ENCODE data around the gene KMT2B. TPM values are rescaled to one million over a fixed set of nuclear protein-coding genes. Genes with fewer than 3 reads are reported as not detected.

The KMT2B gene
- total and polyA plus RNA-seq, 2 donors (not counting 1 experiment from before 2014, with no cell fraction given), result 85.6 to 96.9 TPM

DNA sequence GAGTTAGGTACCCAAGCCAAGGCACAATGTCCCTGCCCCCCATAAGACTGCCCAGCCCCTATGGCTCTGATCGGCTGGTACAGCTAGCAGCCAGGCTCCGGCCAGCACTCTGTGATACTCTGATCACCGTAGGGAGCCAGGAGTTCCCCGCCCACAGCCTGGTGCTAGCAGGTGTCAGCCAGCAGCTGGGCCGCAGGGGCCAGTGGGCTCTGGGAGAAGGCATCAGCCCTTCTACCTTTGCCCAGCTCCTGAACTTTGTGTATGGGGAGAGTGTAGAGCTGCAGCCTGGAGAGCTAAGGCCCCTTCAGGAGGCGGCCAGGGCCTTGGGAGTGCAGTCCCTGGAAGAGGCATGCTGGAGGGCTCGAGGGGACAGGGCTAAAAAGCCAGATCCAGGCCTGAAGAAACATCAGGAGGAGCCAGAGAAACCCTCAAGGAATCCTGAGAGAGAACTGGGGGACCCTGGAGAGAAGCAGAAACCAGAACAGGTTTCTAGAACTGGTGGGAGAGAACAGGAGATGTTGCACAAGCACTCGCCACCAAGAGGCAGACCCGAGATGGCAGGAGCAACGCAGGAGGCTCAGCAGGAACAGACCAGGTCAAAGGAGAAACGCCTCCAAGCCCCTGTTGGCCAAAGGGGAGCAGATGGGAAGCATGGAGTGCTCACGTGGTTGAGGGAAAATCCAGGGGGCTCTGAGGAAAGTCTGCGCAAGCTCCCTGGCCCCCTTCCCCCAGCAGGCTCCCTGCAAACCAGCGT, 3.0 kb upstream of the KMT2B start:
- no peak for ATAC-seq (ENCODE audit: low read depth)
- peaks cover 41 to 88% of the 10 kb centered on the region in 2 donors for H3K4me1 ChIP-seq (ENCODE audit: control insufficient read depth in 2 of 2, insufficient read depth in 2 of 2, low read length in 2 of 2)
- no peaks in the 10 kb centered on the region for H3K9me3 ChIP-seq (ENCODE audit: control extremely low read depth in 1 of 3, control insufficient read depth in 2 of 3, insufficient read depth in 1 of 3, low read length in 2 of 3)
- TF ChIP-seq EZH2 (IDR thresholded peaks at IDR 0.05; ENCODE audit: borderline replicate concordance, insufficient read depth, low read depth, low read length, poor library complexity, severe bottlenecking) (no peak), CTCF (IDR thresholded peaks at IDR 0.05) (no peak)
- no peaks in the 10 kb centered on the region for H3K27me3 ChIP-seq (replicated peaks in 1 of 4; ENCODE audit: control extremely low read depth in 1 of 4, control insufficient read depth in 3 of 4, insufficient read depth in 4 of 4, low read length in 3 of 4)
- H3K79me2 ChIP-seq (ENCODE audit: control insufficient read depth, insufficient read depth, low read length), result peaks cover 38% of the 10 kb centered on the region
- DNase-seq, result peak; percentile 48
- H3K4me2 ChIP-seq (replicated peaks; ENCODE audit: low read depth, low read length, poor library complexity, severe bottlenecking), result peak overlapping the region; percentile 94
- H3K27ac ChIP-seq (ENCODE audit: low read length in 2 of 2), result peak overlapping the region; percentile 85
- H3K27ac Mint-ChIP-seq, result peak overlapping the region; percentile 99
- peak overlapping the region; percentile 58 for H3K9ac ChIP-seq (ENCODE audit: low read length)
- H3K9me3 Mint-ChIP-seq (ENCODE audit: insufficient read depth), result no peaks in the 10 kb centered on the region
- H4K20me1 ChIP-seq (ENCODE audit: control insufficient read depth, insufficient read depth, low read length, poor library complexity, severe bottlenecking), result peaks cover 16% of the 10 kb centered on the region
- no peak overlapping the region for H2AFZ ChIP-seq (ENCODE audit: insufficient read depth, low read depth, low read length, poor library complexity, severe bottlenecking)
- WGBS (ENCODE audit: insufficient coverage), result 53% methylated on average over 11 of the region's 14 CpGs
- peaks cover 0 to 4% of the 10 kb centered on the region in 2 experiments for H3K36me3 ChIP-seq (replicated peaks in 1 of 2; ENCODE audit: control extremely low read depth in 1 of 2, control insufficient read depth in 1 of 2, extremely low read depth in 1 of 2, insufficient read depth in 2 of 2, low read length in 1 of 2)
- ChIA-PET CTCF (interaction anchor here (1.3 to 6.5 kb wide), 5 partner anchors 12 to 33 kb away, joined by 3 to 123 read pairs (median 15); partner anchors contain the start of gene LIN37), POLR2A (interaction anchor here (0.6 to 4.6 kb wide), 4 partner anchors 9 to 34 kb away, joined by 3 to 53 read pairs (median 4); partner anchors contain the start of gene LIN37)
- peak overlapping the region in 4 of 5 experiments; percentile 39 to 76 (median 51) for H3K4me3 ChIP-seq (ENCODE audit: control extremely low read depth in 1 of 5, extremely low read depth in 1 of 5, insufficient read depth in 1 of 5, low read depth in 2 of 5, low read length in 4 of 5)
- H3K4me1 Mint-ChIP-seq, result peaks cover 74% of the 10 kb centered on the region
- no peaks in the 10 kb centered on the region for H3K27me3 Mint-ChIP-seq
- peak overlapping the region; percentile 98 for H3K4me3 Mint-ChIP-seq
- intact Hi-C loops (cut with micrococcal nuclease), result loop anchor here (10.0 kb wide), 2 partner anchors 190 to 370 kb away; partner anchors contain the start of genes FFAR1, HCST, NFKBID and TYROBP
